ENCODE data around the gene PRRX2. TPM values are rescaled to one million over a fixed set of nuclear protein-coding genes. Genes with fewer than 3 reads are reported as not detected.
"Not testable (repeated sequence)": the region's sequence is repeated elsewhere in the genome, so short reads cannot be mapped to it uniquely, and the experiment has no call there.

Gene PRRX2
- total RNA-seq, 4 donors from 2014 or later, result 0.75 to 1.7 (median 1.6) TPM; not detected in 1

DNA sequence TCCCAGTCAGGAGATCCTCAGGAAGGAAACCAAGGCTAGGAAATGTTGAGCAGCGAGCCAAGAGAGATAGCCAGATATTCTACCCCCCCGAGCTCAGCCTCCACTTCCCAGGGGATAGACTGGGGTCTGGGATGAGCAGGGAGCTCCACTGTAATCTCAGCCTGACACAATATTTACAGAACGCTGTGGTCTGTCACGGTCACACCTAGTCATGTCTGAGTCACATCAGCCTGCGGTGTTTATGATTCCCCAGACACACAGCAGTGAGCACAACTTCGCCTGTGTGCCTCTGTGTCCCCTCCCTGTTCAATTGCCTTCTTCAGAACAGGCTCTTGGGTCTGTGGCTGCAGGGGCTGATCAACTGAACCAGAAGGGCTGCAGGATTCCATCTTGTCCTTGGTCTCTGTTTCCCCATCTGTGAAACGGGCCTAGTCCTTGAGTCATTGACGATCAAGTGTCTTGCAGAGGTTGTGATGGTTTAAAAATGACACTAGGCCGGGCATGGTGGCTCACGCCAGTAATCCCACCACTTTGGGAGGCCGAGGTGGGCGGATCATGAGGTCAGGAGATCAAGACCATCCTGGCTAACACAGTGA, 8.6 kb upstream of the PRRX2 start:
- ATAC-seq (no peak), DNase-seq (no peak)
- in situ Hi-C loops (cut with MboI; ENCODE audit: low sequenced_read_pairs in 4 of 4), result loop anchor here in 2 of 4 donors (5.0 to 10.0 kb wide), 2 partner anchors 125 to 128 kb away; no protein-coding TSS in a partner anchor
- Histone ChIP-seq H3K4me3 (no peak overlapping the region), H3K9me3 (no peaks in the 10 kb centered on the region), H3K36me3 (no peaks in the 10 kb centered on the region), H3K4me1 (no peaks in the 10 kb centered on the region), H3K27me3 (peaks cover 0 to 8% (median 0%) of the 10 kb centered on the region in 3 donors), H3K27ac (no peak overlapping the region)
- TF ChIP-seq, protein P1, sequence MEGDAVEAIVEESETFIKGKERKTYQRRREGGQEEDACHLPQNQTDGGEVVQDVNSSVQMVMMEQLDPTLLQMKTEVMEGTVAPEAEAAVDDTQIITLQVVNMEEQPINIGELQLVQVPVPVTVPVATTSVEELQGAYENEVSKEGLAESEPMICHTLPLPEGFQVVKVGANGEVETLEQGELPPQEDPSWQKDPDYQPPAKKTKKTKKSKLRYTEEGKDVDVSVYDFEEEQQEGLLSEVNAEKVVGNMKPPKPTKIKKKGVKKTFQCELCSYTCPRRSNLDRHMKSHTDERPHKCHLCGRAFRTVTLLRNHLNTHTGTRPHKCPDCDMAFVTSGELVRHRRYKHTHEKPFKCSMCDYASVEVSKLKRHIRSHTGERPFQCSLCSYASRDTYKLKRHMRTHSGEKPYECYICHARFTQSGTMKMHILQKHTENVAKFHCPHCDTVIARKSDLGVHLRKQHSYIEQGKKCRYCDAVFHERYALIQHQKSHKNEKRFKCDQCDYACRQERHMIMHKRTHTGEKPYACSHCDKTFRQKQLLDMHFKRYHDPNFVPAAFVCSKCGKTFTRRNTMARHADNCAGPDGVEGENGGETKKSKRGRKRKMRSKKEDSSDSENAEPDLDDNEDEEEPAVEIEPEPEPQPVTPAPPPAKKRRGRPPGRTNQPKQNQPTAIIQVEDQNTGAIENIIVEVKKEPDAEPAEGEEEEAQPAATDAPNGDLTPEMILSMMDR (IDR thresholded peaks at IDR 0.05 in 4 of 5, conservative IDR thresholded peaks at IDR 0.05 in 1 of 5), result no peak
- no peak for TF ChIP-seq POLR2A (IDR thresholded peaks at IDR 0.05)
- intact Hi-C loops (cut with DNase I; ENCODE audit: low total_unique reads), result no loop called here

DNA sequence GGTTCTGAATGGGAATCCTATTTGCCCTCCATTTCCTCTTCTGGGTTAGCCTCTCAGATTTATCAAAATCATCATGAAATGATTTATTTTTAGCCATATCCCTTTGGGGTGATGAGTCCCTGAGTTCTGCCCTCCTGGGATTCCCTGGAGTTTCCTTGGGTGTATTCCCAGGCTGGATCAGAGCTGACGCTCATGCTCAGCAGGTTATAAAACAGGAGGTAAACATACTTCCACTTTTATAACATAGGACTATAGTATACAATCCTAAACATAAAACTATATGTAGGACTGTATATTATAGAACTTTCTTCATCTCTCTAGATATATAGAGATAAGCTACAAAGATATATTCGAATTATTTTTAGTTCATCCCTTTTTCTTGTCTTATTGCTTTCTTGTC, 4.4 kb upstream of the PRRX2 start:
- in situ Hi-C loops (cut with MboI; ENCODE audit: low sequenced_read_pairs in 4 of 4), result no loop called here
- intact Hi-C loops (cut with DNase I; ENCODE audit: low total_unique reads), result no loop called here
- peaks cover 9 to 26% (median 11%) of the 10 kb centered on the region in 3 donors for H3K27me3 ChIP-seq

DNA sequence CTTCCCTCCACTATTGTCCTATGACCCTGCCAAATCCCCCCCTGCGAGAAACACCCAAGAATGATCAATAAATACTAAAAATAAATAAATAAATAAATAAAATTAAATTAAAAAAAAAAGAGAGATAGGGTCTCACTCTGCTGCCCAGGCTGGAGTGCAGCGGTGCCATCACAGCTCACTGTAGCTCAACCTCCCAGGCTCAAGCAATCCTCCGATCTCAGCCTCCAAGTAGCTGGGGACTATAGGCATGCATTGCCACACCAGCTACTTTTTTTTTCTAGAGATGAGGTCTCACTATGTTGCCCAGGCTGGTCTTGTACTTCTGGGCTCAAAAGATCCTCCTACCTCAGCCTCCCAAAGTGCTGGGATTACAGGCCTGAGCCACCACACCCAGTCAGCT, 3.2 kb upstream of the PRRX2 start:
- ATAC-seq; H3K27ac ChIP-seq; H3K4me1 ChIP-seq; in situ Hi-C loops (cut with MboI; ENCODE audit: low sequenced_read_pairs in 4 of 4); H3K4me3 ChIP-seq; H3K36me3 ChIP-seq; intact Hi-C loops (cut with DNase I; ENCODE audit: low total_unique reads); H3K9me3 ChIP-seq; DNase-seq: not testable (repeated sequence)
- H3K27me3 ChIP-seq, result peaks cover 13 to 38% (median 22%) of the 10 kb centered on the region in 3 donors

More for the DNA sequence above, 4.4 kb upstream of the PRRX2 start:
- no peak for TF ChIP-seq POLR2A (IDR thresholded peaks at IDR 0.05)
- TF ChIP-seq, protein P1 (IDR thresholded peaks at IDR 0.05 in 4 of 5, conservative IDR thresholded peaks at IDR 0.05 in 1 of 5), result no peak
- no peaks in the 10 kb centered on the region for H3K36me3 ChIP-seq
- H3K9me3 ChIP-seq, result no peaks in the 10 kb centered on the region
- no peak for ATAC-seq
- H3K4me3 ChIP-seq, result no peak overlapping the region
- H3K4me1 ChIP-seq, result no peaks in the 10 kb centered on the region
- no peak overlapping the region for H3K27ac ChIP-seq
- no peak for DNase-seq

DNA sequence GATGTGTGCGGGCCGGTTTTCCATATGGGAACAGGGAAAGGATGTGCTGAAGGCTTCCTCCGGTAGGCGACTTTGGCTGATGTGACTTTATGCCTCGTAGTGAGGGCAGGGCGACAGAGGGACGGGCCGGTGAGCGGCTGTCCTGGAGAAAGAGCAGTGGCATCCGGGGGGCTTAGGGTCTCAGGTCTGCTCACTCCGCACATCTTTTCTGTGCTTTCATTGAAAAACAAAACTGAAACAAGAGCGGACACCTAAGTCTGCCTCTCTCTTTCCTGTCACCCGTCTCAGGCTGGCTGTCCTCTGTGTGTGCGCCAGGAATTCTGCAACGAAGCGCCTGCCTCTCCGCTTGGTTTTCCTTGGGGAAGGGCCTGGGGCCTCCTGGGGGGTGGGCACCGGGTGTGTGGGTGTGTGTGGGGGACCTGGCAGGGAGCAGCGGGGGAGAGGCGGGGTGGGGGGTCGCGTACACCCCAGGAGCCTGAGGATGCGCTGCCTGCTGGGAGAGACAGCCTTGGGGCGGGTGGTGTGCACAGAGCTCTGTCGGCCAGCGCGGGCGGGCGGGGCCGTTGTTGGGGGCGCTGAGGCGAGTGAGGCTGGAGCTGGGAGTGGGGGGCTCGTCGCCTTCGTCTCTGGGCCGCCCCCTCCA, 580 bp upstream of the PRRX2 start:
- Histone ChIP-seq H3K9me3 (no peaks in the 10 kb centered on the region), H3K36me3 (no peaks in the 10 kb centered on the region), H3K4me3 (peak overlapping the region; percentile 33 to 51 (median 44)), H3K27ac (no peak overlapping the region), H3K27me3 (peaks cover 14 to 46% (median 33%) of the 10 kb centered on the region in 3 donors), H3K4me1 (no peaks in the 10 kb centered on the region)
- TF ChIP-seq, protein P1 (IDR thresholded peaks at IDR 0.05 in 4 of 5, conservative IDR thresholded peaks at IDR 0.05 in 1 of 5), result no peak
- no peak for TF ChIP-seq POLR2A (IDR thresholded peaks at IDR 0.05)
- no peak for DNase-seq
- intact Hi-C loops (cut with DNase I; ENCODE audit: low total_unique reads), result no loop called here
- in situ Hi-C loops (cut with MboI; ENCODE audit: low sequenced_read_pairs in 4 of 4), result no loop called here
- no peak for ATAC-seq

DNA sequence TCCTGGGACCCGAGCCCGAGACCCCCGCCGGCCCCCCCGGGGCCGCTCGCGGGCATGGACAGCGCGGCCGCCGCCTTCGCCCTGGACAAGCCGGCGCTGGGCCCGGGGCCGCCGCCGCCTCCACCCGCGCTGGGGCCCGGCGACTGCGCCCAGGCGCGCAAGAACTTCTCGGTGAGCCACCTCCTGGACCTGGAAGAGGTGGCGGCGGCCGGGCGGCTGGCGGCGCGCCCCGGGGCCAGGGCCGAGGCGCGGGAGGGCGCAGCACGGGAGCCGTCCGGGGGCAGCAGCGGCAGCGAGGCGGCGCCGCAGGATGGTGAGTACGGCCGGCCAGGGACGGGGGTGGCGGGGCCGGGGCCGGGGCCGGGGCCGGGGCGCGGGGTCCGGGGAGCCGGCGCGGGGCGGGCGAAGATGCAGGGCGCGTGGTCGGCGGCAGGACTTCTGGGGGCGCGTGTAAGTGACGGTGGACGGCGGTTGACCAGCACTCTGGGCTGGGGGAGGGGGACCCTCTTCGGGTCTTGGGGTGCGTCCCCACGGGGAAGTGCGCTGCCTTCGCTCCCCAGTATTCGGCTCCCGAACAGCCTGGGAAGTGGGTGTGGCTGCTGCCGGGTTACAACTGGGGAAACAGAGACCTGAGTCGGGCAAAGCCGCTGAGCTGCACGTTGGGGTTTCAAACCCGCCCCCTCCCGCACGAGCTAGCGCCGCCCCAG, 520 bp downstream of the PRRX2 start:
- in situ Hi-C loops (cut with MboI; ENCODE audit: low sequenced_read_pairs in 4 of 4), result no loop called here
- H3K9me3 ChIP-seq, result no peaks in the 10 kb centered on the region
- ATAC-seq, result no peak
- no peaks in the 10 kb centered on the region for H3K36me3 ChIP-seq
- no peak overlapping the region for H3K27ac ChIP-seq
- TF ChIP-seq, protein P1 (IDR thresholded peaks at IDR 0.05 in 4 of 5, conservative IDR thresholded peaks at IDR 0.05 in 1 of 5), result no peak
- TF ChIP-seq POLR2A (IDR thresholded peaks at IDR 0.05), result no peak
- DNase-seq, result no peak
- H3K4me1 ChIP-seq, result no peaks in the 10 kb centered on the region
- intact Hi-C loops (cut with DNase I; ENCODE audit: low total_unique reads), result no loop called here
- H3K4me3 ChIP-seq, result peak overlapping the region in 2 of 4 donors; percentile 9 to 41
- H3K27me3 ChIP-seq, result peaks cover 14 to 46% (median 33%) of the 10 kb centered on the region in 3 donors

Data from gastrocnemius medialis (tissue), 4 donors.